Smooth muscle cell (in vitro differentiated cells): ENCODE data around the gene SH3BP5L. TPM values are rescaled to one million over a fixed set of nuclear protein-coding genes. Genes with fewer than 3 reads are reported as not detected.

ENCODE experiments used
- DNase-seq: peaks from one replicate; lab custom pipeline; 2025; ENCODE audit not compliant: unreplicated experiment; lab: John Stamatoyannopoulos, UW
- H2AFZ ChIP-seq: fragments of 200-600 bp; sonication (generic); 2 replicates; pipeline ENCODE4 v1.6.0; 2016; ENCODE audit warnings: antibody characterized with exemption, low read depth, mild to moderate bottlenecking
- H3F3A ChIP-seq: fragments of 200-600 bp; sonication (generic); 2 replicates; pipeline ENCODE4 v1.6.0; 2017; ENCODE audit warnings: antibody characterized with exemption, low read depth
- H3K27ac ChIP-seq: fragments of 200-600 bp; sonication (generic); 2 replicates; pipeline ENCODE4 v1.5.1; 2016; ENCODE audit warnings: low read depth, mild to moderate bottlenecking
- H3K27me3 ChIP-seq: fragments of 200-600 bp; sonication (generic); 2 replicates; pipeline ENCODE4 v1.6.1; 2016; ENCODE audit warnings: low read depth, mild to moderate bottlenecking
- H3K36me3 ChIP-seq: fragments of 200-600 bp; sonication (generic); 2 replicates; pipeline ENCODE4 v1.5.1; 2016; ENCODE audit warnings: low read depth
- H3K4me1 ChIP-seq: fragments of 200-600 bp; sonication (generic); 2 replicates; pipeline ENCODE4 v1.5.1; 2016; ENCODE audit warnings: low read depth
- H3K4me2 ChIP-seq: fragments of 200-600 bp; sonication (generic); 2 replicates; pipeline ENCODE4 v1.6.0; 2016; ENCODE audit warnings: mild to moderate bottlenecking
- H3K4me3 ChIP-seq: fragments of 200-600 bp; sonication (generic); 2 replicates; pipeline ENCODE4 v1.5.1; 2016; ENCODE audit warnings: mild to moderate bottlenecking
- H3K79me2 ChIP-seq: fragments of 200-600 bp; sonication (generic); 2 replicates; pipeline ENCODE4 v1.6.0; 2016; ENCODE audit warnings: low read depth, mild to moderate bottlenecking
- H3K9ac ChIP-seq: fragments of 200-600 bp; sonication (generic); 2 replicates; pipeline ENCODE4 v1.6.0; 2016; ENCODE audit warnings: low read depth
- H3K9me3 ChIP-seq: fragments of 200-600 bp; sonication (generic); replicated peaks from 2 replicates; pipeline ENCODE4 v1.5.1; 2016; ENCODE audit warnings: low read depth
- H4K20me1 ChIP-seq: fragments of 200-600 bp; sonication (generic); 2 replicates; pipeline ENCODE4 v1.6.0; 2016; ENCODE audit warnings: low read depth
- WGBS: methylation state at CpG from one replicate; pipeline ENCODE4 v1.1.7; 2016; ENCODE audit warnings: low lambda C conversion rate; 5-methylcytosine and 5-hydroxymethylcytosine counted together
- polyA plus RNA-seq: library from polyadenylated mRNA; unstranded; fragments of >200 nt; fragmentation: Nextera tagmentation; extraction: Ambion mirVana; gene quantifications from 2 replicates; pipeline ENCODE4 v1.2.1, GENCODE V29; 2016
- total RNA-seq: library from RNA; depleted of rRNA; stranded (reverse); fragments of >200 nt; gene quantifications from 2 replicates; pipeline ENCODE4 v1.2.3, GENCODE V29; 2014
- TF ChIP-seq, protein P1 (sequence below): fragments of 200-600 bp; sonication (generic); IDR thresholded peaks from 2 replicates; pipeline ENCODE4 v1.5.1; 2017; ENCODE audit warnings: borderline replicate concordance, mild to moderate bottlenecking, antibody characterized with exemption; ENCODE audit not compliant: insufficient read depth, poor library complexity, severe bottlenecking

The SH3BP5L gene
- total and polyA plus RNA-seq, 2 experiments from 2014 or later, result 7.4 to 18.6 TPM

DNA sequence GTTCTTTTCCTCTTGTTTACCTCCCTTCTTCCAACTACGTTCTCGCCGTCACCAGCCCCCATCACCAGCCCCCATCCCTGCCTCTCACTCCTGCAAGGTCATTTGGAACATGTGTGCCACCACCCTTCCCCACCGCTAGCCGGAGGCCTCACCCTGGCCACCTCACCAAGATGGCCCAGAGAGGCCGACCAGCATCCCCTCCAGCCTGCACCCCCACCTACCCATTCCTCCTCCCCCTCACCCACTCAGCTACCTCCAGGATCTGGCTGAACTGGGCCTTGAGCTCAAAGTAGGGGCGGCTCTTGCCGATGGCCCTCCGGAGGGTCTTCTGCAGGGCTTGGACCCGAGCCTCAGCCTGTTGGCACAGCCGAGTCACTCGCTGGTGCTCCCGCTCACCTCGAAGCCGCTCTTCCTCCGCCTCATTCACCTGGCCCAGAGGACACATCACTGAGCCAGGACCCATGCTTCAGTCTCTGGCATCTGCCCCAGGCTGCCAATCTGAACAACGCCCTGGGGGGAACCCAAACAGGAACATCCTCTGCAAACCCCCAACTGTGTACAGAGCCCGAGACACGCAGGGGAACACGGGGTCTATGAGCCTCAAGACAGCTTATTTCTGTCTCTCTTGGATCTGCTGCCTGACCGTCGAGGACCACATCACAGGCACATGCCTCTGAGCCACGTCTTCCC, 12.8 kb downstream of the SH3BP5L start:
- Histone ChIP-seq H3K4me2 (no peak overlapping the region), H4K20me1 (peaks cover 13% of the 10 kb centered on the region)
- WGBS, result 97% methylated on average over 23 of the region's 23 CpGs

GRCh38 chr1:248811514-248812490, 13.9 kb downstream of the SH3BP5L start:
- Histone ChIP-seq H3K36me3 (peaks cover 4% of the 10 kb centered on the region), H3K4me3 (no peak overlapping the region), H3F3A (no peaks in the 10 kb centered on the region), H3K9ac (no peak overlapping the region), H3K9me3 (no peaks in the 10 kb centered on the region), H3K4me2 (no peak overlapping the region), H3K4me1 (no peaks in the 10 kb centered on the region), H3K79me2 (no peaks in the 10 kb centered on the region), H3K27me3 (no peaks in the 10 kb centered on the region), H4K20me1 (peaks cover 2% of the 10 kb centered on the region), H3K27ac (no peak overlapping the region), H2AFZ (no peak overlapping the region)
- 96% methylated on average over 26 of the region's 57 CpGs for WGBS
- TF ChIP-seq, protein P1, sequence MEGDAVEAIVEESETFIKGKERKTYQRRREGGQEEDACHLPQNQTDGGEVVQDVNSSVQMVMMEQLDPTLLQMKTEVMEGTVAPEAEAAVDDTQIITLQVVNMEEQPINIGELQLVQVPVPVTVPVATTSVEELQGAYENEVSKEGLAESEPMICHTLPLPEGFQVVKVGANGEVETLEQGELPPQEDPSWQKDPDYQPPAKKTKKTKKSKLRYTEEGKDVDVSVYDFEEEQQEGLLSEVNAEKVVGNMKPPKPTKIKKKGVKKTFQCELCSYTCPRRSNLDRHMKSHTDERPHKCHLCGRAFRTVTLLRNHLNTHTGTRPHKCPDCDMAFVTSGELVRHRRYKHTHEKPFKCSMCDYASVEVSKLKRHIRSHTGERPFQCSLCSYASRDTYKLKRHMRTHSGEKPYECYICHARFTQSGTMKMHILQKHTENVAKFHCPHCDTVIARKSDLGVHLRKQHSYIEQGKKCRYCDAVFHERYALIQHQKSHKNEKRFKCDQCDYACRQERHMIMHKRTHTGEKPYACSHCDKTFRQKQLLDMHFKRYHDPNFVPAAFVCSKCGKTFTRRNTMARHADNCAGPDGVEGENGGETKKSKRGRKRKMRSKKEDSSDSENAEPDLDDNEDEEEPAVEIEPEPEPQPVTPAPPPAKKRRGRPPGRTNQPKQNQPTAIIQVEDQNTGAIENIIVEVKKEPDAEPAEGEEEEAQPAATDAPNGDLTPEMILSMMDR, result no peak
- no peak for DNase-seq

More for the DNA sequence above, 12.8 kb downstream of the SH3BP5L start:
- no peak overlapping the region for H3K9ac ChIP-seq
- no peaks in the 10 kb centered on the region for H3K27me3 ChIP-seq
- H3K36me3 ChIP-seq, result peaks cover 4% of the 10 kb centered on the region
- no peak overlapping the region for H3K27ac ChIP-seq
- H3K4me3 ChIP-seq, result no peak overlapping the region
- no peaks in the 10 kb centered on the region for H3K79me2 ChIP-seq
- TF ChIP-seq, protein P1, result no peak
- no peak for DNase-seq
- H3K4me1 ChIP-seq, result no peaks in the 10 kb centered on the region
- H2AFZ ChIP-seq, result no peak overlapping the region
- no peaks in the 10 kb centered on the region for H3K9me3 ChIP-seq
- H3F3A ChIP-seq, result no peaks in the 10 kb centered on the region

- Histone ChIP-seq H3K79me2 (no peaks in the 10 kb centered on the region), H3K4me2 (no peak overlapping the region), H4K20me1 (no peaks in the 10 kb centered on the region), H3K4me1 (no peaks in the 10 kb centered on the region), H3K27me3 (no peaks in the 10 kb centered on the region), H2AFZ (no peak overlapping the region), H3K9me3 (no peaks in the 10 kb centered on the region), H3F3A (no peaks in the 10 kb centered on the region), H3K36me3 (peaks cover 2% of the 10 kb centered on the region), H3K9ac (no peak overlapping the region), H3K4me3 (no peak overlapping the region), H3K27ac (no peak overlapping the region)
- DNase-seq, result no peak
- TF ChIP-seq, protein P1, result no peak
- 92% methylated on average over 12 of the region's 12 CpGs for WGBS
These were observed 14.8 kb downstream of the SH3BP5L start for GRCh38 chr1:248810727-248811513.
